Nephron progenitor cell (in vitro differentiated cells): ENCODE measurements around the gene CYP24A1.

Source experiments
- DNase-seq: peaks from one replicate; pipeline ENCODE4 v3.0.0; 2021
- H3K27ac Mint-ChIP-seq: 2 replicates; pipeline ENCODE4 v1.8.0; 2021; ENCODE audit warnings: mild to moderate bottlenecking, moderate library complexity, mixed read lengths
- H3K27me3 Mint-ChIP-seq: 2 replicates; pipeline ENCODE4 v1.8.0; 2021; ENCODE audit warnings: mild to moderate bottlenecking, low read depth, mixed read lengths; ENCODE audit not compliant: poor library complexity
- H3K36me3 Mint-ChIP-seq: 2 replicates; pipeline ENCODE4 v1.8.0; 2021; ENCODE audit warnings: low read depth, mixed read lengths
- H3K4me1 Mint-ChIP-seq: 2 replicates; pipeline ENCODE4 v1.8.0; 2021; ENCODE audit warnings: mixed read lengths
- H3K4me3 Mint-ChIP-seq: 2 replicates; pipeline ENCODE4 v1.8.0; 2021; ENCODE audit warnings: mild to moderate bottlenecking, moderate library complexity, mixed read lengths
- H3K9me3 Mint-ChIP-seq: 2 replicates; pipeline ENCODE4 v1.8.0; 2021; ENCODE audit warnings: mild to moderate bottlenecking, moderate library complexity, mixed read lengths
- TF ChIP-seq, protein P1 (sequence below): fragments of 200-600 bp; sonication (generic); IDR thresholded peaks from 2 replicates; pipeline ENCODE4 v1.5.0; 2021; ENCODE audit warnings: antibody characterized with exemption

The CYP24A1 gene

DNA sequence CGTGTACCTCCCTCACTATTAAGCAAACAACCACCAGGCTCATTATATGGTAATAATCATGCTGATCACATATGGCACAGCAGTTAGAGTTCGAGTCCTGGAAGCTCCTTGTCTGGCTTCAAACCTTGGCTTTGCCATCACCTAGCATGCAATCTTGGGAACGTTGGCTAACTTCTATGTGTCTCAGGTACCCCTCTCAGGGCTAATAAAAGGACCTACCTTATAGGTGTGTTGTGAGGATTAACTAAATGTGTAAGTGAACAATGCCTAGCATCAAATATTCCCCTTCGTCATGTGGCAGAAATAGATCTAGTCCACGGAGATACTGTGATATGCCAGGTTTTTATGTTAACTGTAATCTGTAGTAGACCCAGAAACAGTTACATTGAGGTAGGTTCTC, 10.4 kb downstream of the CYP24A1 start:
- no peaks in the 10 kb centered on the region for H3K9me3 Mint-ChIP-seq
- DNase-seq = no peak
- H3K27me3 Mint-ChIP-seq = no peaks in the 10 kb centered on the region
- H3K36me3 Mint-ChIP-seq = no peaks in the 10 kb centered on the region
- TF ChIP-seq, protein P1, sequence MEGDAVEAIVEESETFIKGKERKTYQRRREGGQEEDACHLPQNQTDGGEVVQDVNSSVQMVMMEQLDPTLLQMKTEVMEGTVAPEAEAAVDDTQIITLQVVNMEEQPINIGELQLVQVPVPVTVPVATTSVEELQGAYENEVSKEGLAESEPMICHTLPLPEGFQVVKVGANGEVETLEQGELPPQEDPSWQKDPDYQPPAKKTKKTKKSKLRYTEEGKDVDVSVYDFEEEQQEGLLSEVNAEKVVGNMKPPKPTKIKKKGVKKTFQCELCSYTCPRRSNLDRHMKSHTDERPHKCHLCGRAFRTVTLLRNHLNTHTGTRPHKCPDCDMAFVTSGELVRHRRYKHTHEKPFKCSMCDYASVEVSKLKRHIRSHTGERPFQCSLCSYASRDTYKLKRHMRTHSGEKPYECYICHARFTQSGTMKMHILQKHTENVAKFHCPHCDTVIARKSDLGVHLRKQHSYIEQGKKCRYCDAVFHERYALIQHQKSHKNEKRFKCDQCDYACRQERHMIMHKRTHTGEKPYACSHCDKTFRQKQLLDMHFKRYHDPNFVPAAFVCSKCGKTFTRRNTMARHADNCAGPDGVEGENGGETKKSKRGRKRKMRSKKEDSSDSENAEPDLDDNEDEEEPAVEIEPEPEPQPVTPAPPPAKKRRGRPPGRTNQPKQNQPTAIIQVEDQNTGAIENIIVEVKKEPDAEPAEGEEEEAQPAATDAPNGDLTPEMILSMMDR = no peak
- no peak overlapping the region for H3K27ac Mint-ChIP-seq
- peaks cover 15% of the 10 kb centered on the region for H3K4me1 Mint-ChIP-seq
- H3K4me3 Mint-ChIP-seq = no peak overlapping the region

DNA sequence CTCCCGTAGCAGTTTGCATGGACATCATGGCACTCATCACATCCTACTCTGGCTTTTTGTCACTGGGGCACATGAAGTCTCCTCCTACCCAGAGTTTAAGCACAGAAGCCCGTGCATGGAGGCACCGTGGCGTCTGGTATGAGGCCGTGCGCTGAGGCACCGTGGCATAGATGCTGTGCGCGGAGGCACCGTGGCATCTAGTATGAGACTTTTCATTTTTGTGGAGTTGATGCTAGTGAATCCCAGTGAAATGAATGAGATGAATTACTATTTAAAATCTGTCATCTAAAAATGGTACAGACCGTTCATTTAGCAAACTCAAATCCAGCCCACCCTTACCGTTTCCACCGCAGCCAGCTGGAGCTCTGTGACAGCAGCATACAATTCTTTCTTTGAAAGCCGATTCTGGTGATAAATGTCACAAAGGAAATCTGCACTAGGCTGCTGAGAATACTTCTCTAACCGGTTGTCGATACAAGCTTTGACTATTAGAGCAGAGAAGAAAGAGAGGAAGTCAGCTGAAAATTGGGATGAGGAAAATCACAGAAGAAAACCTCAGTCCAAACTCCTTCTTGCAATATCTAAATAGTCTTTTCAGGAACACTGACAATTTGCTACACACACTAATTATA, 11.3 kb downstream of the CYP24A1 start:
- Mint-ChIP-seq H3K36me3 (no peaks in the 10 kb centered on the region), H3K9me3 (no peaks in the 10 kb centered on the region), H3K27ac (no peak overlapping the region), H3K4me3 (no peak overlapping the region), H3K4me1 (peaks cover 7% of the 10 kb centered on the region), H3K27me3 (no peaks in the 10 kb centered on the region)
- TF ChIP-seq, protein P1 = no peak
- no peak for DNase-seq

DNA sequence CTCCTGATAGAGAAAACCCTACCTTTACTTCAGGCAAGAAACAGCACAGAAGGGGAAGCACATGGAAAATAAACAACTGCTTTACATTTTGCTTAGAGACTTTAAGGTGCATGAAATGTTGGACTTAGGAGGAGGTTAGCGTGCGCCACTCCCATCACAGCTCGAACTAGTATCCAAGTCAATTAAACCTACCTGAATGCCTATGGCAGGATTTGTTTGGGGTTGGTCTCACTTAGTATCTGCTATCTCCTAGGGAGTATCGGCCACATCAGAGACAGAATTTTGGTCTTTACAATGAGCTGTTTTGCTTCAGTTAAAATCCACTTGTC, 12.0 kb downstream of the CYP24A1 start:
- TF ChIP-seq, protein P1 = no peak
- peaks cover 7% of the 10 kb centered on the region for H3K4me1 Mint-ChIP-seq
- no peak overlapping the region for H3K4me3 Mint-ChIP-seq
- no peaks in the 10 kb centered on the region for H3K9me3 Mint-ChIP-seq
- H3K27me3 Mint-ChIP-seq = no peaks in the 10 kb centered on the region
- DNase-seq = no peak
- H3K27ac Mint-ChIP-seq = no peak overlapping the region
- H3K36me3 Mint-ChIP-seq = no peaks in the 10 kb centered on the region

DNA sequence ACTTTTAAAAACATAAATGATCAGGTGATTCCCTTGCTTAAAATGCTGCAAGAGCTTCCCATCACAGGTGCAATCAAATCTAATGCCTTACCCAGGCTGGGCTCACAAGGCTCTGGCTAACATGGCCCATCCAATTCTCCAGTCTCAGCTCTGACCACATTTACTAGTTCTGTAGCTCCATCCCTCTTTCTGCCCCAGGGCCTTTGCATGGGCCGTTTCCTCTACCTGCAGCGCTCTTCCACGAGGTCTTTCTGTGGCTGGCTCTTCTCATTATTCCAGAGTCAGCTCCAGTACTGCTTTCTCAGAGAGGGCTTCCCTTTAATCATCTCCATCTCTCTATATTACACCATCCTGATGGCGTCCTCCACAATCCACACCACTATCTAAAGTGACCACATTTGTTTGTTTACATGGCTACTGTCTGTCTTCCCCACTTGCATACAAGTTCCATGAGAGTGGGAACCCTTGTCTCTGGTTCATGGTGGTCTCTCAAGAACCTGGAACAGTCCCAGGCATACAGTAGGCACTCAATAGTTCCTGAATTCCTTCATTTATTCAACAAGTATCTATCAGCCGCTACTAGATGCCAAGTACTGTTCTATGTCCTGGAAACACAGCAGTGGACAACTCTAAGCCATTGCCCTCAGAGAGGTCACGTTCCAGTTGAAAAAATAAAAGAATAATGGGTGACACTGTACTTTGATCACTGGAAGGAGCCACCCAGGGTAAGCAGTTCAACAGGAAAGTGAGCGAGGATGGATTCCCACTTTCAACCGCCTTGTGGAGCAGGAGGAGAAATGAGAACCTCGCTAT, 12.6 kb downstream of the CYP24A1 start:
- Mint-ChIP-seq H3K4me3 (no peak overlapping the region), H3K9me3 (no peaks in the 10 kb centered on the region), H3K36me3 (no peaks in the 10 kb centered on the region), H3K4me1 (peaks cover 7% of the 10 kb centered on the region), H3K27ac (no peak overlapping the region), H3K27me3 (no peaks in the 10 kb centered on the region)
- TF ChIP-seq, protein P1 = no peak
- no peak for DNase-seq

DNA sequence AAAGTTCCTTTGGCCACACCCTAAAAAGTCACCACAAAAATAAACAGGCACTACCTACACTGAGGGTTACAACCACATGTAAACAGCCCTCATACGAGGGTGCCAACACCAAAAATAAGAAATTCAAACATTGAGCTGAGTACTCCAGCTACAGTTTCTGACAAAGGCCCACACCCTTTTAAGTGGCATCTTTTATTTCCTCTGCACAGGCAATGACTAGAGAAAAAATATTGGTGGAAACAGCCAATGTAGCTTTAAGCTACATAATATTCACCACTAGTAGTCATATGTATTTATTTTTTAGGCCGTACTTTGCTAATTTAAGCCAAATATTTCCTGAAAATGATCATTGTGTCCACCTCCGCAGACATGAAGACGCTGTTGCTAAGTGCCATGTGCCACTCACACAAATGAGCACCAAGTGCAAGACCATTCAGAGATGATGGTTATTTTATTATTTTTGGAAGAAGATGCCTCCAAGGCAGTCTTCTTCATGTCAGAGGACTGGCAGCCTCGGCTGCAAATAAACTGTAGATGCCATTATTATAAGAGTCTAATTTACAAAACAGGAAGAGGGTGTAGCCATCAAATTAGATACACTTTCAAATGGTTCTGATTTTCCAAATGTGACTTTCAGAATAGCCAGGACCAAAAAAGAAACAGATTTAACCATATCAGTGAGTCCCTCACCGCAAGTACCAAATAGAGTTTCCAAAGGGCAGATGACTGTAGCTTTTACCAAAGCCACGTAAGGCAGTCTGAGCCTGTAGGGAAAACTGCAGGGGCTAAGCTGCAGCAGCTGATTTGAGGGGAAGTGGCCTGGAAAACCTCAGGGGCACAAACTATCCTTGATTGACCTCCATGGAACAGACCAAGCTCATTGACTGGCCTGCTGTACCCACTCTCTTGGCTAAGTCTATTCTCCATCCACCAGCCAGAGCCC, 13.4 kb downstream of the CYP24A1 start:
- Mint-ChIP-seq H3K4me3 (no peak overlapping the region), H3K4me1 (peaks cover 7% of the 10 kb centered on the region), H3K27ac (no peak overlapping the region), H3K36me3 (no peaks in the 10 kb centered on the region), H3K9me3 (no peaks in the 10 kb centered on the region), H3K27me3 (no peaks in the 10 kb centered on the region)
- no peak for DNase-seq
- TF ChIP-seq, protein P1 = no peak
